ENCODE measurements around the gene LYST.

Gene LYST

GRCh38 chr1:235703506-235703905 lies 163.2 kb downstream of the LYST start:
- no peak for DNase-seq

GRCh38 chr1:235702412-235702811 lies 164.3 kb downstream of the LYST start:
- DNase-seq: no peak

DNA sequence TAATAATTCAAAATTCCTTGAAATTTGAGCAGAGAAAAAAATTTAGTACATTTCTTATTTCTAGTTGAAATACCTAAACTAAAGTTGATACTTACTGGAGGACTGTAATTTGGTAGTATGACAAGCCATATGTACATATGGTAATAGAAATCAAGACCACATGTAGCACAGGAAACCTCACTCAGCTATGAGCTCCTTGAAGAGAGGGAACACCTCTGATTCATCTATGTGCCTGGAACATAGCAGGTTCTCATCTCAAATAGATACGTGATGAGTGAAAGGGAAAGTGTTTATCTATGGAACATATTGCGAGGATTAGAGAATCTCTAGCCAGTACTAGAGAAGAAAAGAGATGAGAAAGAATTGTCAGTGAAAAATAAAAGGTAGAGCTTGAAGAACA lies 169.2 kb downstream of the LYST start:
- DNase-seq: no peak

GRCh38 chr1:235689356-235689755 lies 177.3 kb downstream of the LYST start:
- DNase-seq: no peak

DNA sequence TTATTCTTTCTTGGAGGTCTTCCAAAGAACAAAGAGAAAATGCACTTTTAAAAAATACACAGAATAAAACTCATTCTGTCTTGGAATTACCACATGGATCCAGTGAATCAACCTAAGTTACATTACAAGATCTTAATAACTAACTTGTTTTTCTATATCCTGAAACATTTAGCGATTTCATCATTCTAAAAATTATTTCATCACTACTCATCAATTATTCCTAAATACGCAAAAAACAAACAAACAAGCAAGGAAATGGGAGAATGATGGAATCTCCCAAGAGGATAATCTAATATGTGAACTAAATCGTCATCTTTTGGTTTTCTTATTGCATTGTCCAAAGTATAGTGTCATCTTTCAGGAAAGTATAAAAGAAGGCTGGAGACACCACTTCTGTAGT lies 178.6 kb downstream of the LYST start:
- DNase-seq: no peak

- DNase-seq: no peak
Measured at GRCh38 chr1:235683653-235684052, 183.1 kb downstream of the LYST start.

DNA sequence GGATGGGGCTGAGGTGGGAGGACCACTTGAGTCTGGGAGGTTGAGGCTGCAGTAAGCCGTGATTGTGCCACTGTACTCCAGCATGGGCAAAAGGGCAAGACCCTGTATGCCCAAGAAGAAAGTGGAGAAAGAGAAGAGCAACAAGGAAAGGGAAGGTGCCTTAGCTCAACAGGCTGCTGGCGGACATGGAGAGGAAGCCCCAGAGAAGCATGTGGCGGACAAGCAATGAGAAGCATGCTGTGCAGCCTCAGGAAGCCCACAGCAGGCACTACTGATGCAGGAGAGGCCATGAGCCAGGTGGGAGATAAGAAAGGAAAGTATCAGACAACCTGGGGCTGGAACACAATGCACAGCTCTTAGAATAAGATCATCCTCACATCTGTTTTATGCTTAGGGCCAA lies 184.5 kb downstream of the LYST start:
- no peak for DNase-seq

GRCh38 chr1:235679644-235680043 lies 187.1 kb downstream of the LYST start:
- no peak for DNase-seq

DNA sequence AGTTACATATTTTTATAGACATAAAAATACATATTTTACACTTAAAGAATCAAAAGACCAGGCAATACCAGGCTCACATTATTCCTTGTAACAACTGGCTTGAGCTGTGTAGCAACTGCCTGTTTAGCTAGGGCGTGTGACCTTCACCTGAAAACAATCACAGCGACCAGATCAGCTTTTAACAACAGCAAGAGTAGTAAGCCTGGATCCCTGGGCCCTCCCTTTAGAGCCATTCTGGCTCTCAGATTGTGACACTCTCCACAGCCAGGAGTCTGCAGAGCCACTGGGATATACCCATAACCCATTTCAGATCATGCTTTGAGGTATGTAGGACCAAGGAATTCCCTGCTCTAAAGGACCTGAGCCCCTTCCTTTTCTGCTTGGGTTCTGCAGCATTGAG lies 187.7 kb downstream of the LYST start:
- DNase-seq: no peak

DNA sequence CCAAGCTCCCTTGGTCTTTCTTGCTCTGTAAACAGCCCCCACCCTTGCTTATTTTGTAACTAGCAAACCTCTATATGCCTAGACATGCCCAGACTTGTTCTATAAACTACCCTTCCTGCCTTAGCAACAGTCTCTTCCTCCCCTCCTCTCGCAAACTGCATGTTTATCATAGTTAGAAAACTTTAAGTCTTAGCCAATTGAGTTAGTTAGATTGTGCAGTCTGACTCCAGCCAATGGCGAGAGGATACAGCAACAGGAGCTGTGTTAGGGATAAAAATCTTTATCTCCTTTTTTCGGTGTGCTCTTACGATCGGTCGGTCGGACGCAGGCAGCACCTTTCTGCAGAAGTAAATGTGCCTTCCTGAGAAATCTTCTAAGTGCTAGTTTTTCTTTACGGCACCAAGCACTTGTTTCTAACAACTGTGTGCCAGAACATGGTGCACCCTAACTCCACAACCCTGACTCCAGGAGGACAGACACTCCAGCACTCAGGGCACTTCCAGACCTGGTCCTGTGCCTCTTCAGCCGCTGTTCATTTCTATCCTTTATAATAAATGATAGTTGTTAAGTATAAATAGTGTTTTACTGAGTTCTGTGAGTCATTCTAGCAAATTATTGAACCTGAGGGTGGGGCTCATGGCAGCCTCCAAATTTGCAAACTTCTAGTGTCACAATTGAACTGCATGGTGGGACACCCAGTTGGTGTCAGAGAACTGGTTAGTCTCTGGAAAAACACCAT lies 191.4 kb downstream of the LYST start:
- DNase-seq: no peak

DNA sequence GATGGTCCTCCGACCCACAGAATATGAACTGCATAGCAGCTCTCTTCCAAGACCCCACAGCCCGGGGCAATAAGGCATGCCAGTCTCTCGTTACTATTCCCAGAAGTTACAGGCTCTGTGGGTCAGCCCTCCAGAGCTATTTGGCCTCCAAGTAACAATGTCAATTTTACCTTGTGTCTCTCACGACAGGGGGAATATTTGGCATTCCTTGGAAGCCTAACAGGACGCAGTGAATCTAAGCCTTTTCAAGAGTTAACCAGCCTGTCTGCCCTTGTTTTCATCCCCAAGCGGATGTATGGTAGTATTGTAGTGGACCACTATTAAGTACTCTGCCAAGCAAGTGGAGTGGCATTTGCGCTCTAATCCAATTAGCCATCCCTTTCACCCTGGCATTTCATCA lies 192.7 kb downstream of the LYST start:
- no peak for DNase-seq

GRCh38 chr1:235671992-235672391 lies 194.7 kb downstream of the LYST start:
- no peak for DNase-seq

GRCh38 chr1:235670157-235670776 lies 196.4 kb downstream of the LYST start:
- DNase-seq: no peak

DNA sequence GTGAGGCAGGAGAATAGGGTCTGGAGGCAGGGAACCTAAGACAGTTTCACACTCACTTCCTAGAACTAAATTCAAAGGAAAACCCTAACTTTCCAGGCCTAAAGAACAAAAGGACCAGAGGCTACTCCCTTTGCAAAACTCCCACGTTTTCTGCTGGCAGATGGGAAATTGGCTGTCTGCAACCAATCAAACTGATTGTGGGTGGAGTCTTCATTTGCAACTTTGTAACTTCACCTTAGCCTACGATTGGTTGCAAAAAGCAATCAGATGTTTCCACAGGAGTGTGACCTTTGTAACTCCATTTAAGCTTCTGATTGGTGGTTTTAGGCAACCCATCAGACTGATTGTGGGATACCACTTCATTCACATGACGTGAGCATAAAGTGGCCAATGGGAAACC lies 197.4 kb downstream of the LYST start:
- no peak for DNase-seq

GRCh38 chr1:235663628-235664027 lies 203.1 kb downstream of the LYST start:
- DNase-seq: no peak

GRCh38 chr1:235661568-235661967 lies 205.1 kb downstream of the LYST start:
- no peak for DNase-seq

- no peak for DNase-seq
Measured at GRCh38 chr1:235659186-235659771, 207.4 kb downstream of the LYST start.

DNA sequence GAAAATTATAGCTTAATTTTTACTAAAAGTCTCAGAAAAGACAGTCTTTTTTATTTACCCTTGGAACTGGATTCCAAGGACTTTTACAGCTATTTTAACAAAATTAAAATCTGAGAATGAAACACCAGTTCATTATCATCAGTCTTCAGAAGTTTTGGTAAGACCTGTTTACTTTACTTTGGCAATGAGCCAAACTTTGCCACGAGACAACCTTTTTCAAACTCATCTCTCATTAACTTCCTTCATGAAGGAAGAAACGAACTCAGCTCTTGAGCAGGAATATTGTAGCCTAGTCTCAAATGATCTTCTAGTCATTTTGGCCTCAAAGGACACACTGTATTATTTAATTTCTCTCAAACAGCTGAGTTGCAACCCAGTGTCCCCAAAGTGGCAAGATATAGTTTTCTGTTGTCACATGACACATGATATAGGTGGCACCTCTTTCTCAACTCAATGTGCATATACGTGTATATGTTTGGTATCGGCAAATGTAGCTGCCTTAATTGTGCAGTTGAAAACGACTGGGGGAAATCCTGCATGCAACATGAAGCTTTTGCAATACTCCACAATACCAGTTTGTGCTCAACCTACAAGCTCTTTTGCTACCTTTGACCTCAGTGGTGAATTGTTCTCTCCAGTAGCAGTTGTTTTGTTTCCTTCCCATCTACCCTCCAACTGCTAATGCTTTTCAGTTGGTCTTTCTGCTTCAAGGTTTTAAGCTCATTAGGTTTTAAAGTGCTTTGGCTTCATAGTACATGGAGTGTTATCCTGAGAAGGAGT lies 208.8 kb downstream of the LYST start:
- DNase-seq: no peak

- no peak for DNase-seq
Measured at GRCh38 chr1:235657269-235657668, 209.4 kb downstream of the LYST start.

DNA sequence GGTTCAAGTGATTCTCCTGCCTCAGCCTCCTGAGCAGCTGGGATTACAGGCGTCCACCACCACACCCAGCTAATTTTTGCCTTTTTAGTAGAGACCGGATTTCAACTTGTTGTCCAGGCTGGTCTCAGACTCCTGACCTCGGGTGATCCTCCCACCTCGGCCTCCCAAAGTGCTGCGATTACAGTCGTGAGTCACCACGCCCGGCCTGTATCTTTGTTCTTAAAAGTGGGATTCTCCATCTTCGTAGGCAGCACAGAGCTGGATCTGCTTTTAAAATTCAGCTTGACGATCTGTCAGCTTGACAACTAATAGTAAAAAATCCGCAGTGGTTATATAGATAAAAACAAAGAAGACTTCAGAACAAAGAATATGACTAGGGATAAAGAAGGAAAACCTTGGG lies 214.3 kb downstream of the LYST start:
- DNase-seq: no peak

- DNase-seq: no peak
Measured at GRCh38 chr1:235651170-235651806, 215.4 kb downstream of the LYST start.

GRCh38 chr1:235650341-235651169 lies 216.2 kb downstream of the LYST start:
- DNase-seq: peak in 2 of 14 donors; percentile 4 to 35

All from C1 segment of cervical spinal cord (tissue), 14 donors.